Retinal pigment epithelial cell (primary cell): Measurements from ENCODE around the gene IFNA16.
A peak's percentile ranks its signal among the peaks of the same experiment; 100 is the strongest.
"Not testable (repeated sequence)": the region's sequence is repeated elsewhere in the genome, so short reads cannot be mapped to it uniquely, and the experiment has no call there.

Experiments used
- DNase-seq: peaks from one replicate; pipeline ENCODE4 v3.0.0-alpha.2; 2010; ENCODE audit warnings: low read depth
- H3K4me3 ChIP-seq: 2 replicates; pipeline ENCODE4 v1.5.1; 2011; ENCODE audit warnings: mild to moderate bottlenecking, low read length, control low read depth, moderate library complexity
- TF ChIP-seq, protein P1 (sequence below): conservative IDR thresholded peaks from 2 replicates; pipeline ENCODE4 v1.5.1; 2011; ENCODE audit warnings: low read depth, low read length, control low read depth, inconsistent platforms

Gene IFNA16

DNA sequence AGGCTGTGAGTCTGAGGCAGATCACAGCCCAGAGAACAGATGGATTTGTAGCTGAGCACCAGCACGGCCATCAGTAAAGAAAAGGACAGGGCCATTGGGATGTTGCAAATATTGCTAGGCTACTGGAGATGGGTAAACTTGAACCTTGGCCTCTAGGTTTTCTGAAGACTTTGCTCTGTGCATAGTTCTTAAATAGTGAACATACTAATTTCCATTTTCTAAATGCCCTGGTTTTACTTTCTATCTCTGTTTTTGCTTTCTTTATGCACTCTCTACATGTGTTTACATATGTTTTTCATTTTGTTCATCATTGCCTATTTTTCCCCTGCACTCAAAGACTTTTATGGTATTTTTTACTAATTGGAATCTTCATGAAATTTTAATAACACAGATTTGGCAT lies at the start of gene IFNA16:
TSS of gene IFNA16 (minus strand) at position 101 of the 400 bp plus-strand sequence. CDS start at position 95, 6 bp downstream.
- DNase-seq, H3K4me3 ChIP-seq: not testable (repeated sequence)

DNA sequence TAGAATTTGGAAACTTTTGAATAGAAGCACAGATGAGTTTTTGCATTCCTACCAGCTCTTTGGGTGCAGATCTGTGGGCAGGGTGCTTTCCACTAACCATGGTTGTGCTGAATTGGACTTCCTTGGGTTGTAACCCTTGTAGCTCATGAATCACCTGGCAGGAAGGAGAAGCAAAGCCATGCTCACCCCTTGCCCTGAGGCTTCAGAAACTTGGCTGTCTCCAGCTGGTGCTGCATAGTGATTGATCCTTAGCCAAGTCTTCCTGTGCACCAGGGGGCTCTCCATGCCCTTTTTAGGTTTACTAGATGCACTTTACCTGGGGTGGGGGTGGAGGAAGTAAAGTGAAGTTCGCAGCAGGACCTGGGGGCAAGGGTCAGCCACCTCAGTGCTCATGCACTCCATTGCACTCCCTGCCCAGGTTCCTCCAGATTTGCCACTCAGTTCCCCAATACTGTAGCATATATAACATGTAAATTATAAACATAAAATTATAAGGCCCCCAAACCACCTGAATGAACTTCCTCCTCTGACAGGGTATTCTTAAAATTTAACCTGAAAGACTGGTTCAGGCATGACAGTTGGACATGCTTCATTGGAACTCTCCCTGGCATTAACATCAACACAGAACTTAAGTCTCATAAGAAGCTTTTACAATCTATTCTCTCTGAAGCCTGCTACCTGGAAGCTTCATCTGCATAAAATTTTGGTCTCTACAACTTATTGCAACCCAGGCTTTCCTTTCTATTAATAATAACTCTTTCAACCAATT lies 48.5 kb upstream of the IFNA16 start:
- TF ChIP-seq, protein P1, sequence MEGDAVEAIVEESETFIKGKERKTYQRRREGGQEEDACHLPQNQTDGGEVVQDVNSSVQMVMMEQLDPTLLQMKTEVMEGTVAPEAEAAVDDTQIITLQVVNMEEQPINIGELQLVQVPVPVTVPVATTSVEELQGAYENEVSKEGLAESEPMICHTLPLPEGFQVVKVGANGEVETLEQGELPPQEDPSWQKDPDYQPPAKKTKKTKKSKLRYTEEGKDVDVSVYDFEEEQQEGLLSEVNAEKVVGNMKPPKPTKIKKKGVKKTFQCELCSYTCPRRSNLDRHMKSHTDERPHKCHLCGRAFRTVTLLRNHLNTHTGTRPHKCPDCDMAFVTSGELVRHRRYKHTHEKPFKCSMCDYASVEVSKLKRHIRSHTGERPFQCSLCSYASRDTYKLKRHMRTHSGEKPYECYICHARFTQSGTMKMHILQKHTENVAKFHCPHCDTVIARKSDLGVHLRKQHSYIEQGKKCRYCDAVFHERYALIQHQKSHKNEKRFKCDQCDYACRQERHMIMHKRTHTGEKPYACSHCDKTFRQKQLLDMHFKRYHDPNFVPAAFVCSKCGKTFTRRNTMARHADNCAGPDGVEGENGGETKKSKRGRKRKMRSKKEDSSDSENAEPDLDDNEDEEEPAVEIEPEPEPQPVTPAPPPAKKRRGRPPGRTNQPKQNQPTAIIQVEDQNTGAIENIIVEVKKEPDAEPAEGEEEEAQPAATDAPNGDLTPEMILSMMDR: no peak
- no peak for DNase-seq
- H3K4me3 ChIP-seq: no peak overlapping the region

DNA sequence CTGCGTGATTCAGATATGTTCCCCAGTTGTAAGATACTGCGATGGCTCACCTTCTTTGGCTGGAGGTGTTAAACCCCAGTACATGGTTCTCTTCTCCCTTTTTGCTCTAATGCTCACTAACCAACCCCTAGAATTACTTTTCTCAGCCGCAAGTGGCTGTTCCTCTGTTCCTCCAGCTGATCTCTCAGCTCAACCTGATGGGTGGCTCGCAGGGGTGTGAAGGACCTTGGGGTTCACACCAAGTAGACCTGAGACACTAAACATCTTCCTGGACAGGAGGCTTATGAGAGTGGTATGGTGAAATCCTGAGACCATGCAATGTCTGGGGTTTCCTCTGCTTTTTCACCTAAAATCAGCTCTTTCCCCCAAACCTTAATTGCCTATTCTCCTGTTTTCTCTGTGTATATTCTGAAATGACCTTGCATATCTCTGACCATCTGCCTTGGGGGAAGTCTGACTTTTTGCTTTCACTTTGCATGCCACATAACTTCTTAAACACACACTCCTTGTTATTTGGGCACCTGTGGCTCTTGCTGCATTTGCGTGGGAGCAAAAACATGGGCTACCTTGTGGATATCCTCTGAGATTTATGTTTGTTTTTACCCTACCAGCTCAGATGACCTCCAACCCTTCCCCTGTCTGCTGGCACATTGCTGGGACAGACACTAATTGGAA lies 38.6 kb upstream of the IFNA16 start:
- no peak for DNase-seq

DNA sequence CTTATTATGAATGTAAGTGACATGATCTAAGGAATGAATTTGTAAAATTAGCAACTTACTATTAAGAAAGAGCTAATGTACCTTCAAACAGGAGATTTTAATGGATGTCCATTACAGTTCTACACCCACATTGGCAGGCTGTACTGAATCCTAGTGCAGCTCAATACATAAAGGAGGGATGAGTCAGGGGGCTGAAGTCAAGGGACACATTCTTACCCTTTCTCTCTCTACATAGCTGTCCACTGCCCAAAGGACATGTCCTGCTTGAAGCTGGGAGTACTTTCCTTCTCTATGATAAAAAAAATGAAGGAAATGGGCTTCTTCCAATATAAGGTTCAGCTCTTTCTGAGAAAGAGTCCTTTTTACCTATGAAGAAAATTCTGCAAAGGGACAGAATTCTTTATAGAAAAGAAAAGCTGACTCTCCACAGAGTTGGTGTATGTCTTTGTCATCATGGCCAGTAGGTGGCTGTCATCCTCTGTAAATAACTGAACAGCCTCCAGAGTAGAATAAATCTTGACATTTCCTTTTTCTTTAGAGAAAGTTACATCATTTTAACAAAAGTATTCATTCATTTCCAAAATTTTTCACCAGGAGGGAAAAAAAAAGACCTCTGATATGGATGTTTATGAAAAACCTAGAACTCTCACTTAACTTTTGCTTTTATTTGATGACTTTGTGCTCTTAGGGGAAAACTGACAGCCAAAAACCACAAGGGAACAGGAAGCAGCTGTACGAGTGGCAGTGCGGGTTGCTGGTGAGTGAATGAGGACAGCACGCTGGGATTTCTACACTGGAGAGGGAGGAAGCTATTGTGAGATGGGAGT lies 35.8 kb upstream of the IFNA16 start:
- peak; percentile 9 for DNase-seq
- H3K4me3 ChIP-seq: peak overlapping the region; percentile 25
- TF ChIP-seq, protein P1: peak; percentile 68

More for the DNA sequence above, 38.6 kb upstream of the IFNA16 start:
- H3K4me3 ChIP-seq: no peak overlapping the region
- TF ChIP-seq, protein P1: no peak

DNA sequence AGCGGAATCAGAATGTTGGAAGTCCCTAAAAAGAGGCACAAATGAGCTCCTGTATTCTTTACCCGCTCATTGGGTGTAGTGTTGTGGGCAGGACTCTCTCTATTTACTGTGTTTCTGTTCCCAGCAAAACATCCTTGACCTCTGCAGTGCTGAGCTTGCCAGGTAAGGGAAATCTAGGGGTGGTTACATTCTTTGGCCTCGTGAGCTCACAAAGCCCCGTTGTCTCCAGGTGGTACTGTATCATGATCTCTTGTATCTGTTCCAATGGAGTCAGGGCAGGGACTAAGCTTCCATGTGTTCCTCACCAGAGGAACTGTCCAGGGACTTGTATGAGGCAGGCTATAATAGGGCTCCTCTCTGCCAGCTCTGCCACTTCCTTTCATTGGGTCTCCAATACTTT lies 34.5 kb upstream of the IFNA16 start:
- TF ChIP-seq, protein P1: no peak
- DNase-seq: no peak
- no peak overlapping the region for H3K4me3 ChIP-seq

DNA sequence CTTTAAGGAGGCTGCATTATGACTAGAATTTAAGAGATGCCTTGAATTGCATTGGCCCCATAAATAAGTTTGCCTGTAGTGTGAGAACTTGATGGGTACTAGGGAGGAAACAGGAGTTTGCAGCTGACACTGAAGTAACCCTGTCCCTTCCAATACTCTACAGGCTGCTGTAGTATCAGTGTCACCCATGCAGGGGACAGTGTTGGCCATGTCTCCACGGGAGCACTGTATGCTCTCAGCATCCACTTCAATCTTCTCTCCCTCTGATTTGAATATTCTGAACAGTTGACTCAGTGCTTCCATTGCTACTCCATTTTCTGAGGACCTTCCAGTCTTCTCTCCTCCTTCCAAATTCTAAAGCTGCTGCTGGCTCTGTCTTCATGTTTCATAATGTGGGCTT lies 34.1 kb upstream of the IFNA16 start:
- DNase-seq: no peak
- TF ChIP-seq, protein P1: no peak
- no peak overlapping the region for H3K4me3 ChIP-seq

DNA sequence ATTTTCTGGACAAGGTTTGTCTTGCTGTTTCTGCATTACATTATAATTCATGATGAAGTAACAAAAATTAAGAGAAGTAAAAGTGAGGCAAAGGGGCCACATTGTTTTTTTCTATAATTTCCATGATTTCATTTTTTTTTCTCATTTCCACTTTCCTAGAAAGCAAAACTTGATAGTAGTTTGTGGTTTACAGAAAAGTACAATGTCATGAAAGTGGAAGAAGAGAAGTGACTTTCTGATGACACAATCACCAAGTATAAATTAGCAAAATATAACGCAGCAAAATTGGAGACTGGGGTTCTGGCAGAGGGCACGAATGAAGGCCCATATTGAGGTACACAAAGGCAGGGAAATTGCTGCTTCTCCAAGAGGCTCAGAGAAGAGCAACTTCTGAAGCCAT lies 27.7 kb upstream of the IFNA16 start:
- H3K4me3 ChIP-seq: no peak overlapping the region
- TF ChIP-seq, protein P1: no peak
- DNase-seq: no peak
